Stimulated activated CD4-positive, alpha-beta T cell treated with anti-CD3 and anti-CD28 coated beads, TNF-alpha, amount 100 ng/mL, for 4 hours (primary cell): ENCODE data around the gene MAGI2.
"Not testable (repeated sequence)": the region's sequence is repeated elsewhere in the genome, so short reads cannot be mapped to it uniquely, and the experiment has no call there.

ENCODE experiments used
- DNase-seq, 3 experiments: peaks; one replicate each; pipeline ENCODE4 v3.0.0-alpha.2; 2020; ENCODE audit warnings: low read depth in 3 of 3

MAGI2 gene

GRCh38 chr7:78002021-78002420 lies 1451.4 kb downstream of the MAGI2 start:
- no peak for DNase-seq

GRCh38 chr7:77999168-77999567 lies 1454.3 kb downstream of the MAGI2 start:
- not testable (repeated sequence) for DNase-seq

- DNase-seq = no peak
Observed at GRCh38 chr7:77995717-77996116, 1457.8 kb downstream of the MAGI2 start.

GRCh38 chr7:77993838-77994237 lies 1459.6 kb downstream of the MAGI2 start:
- DNase-seq = no peak

GRCh38 chr7:77991656-77992055 lies 1461.8 kb downstream of the MAGI2 start:
- DNase-seq = no peak

GRCh38 chr7:77989981-77990566 lies 1463.4 kb downstream of the MAGI2 start:
- no peak for DNase-seq

GRCh38 chr7:77985974-77986339 lies 1467.5 kb downstream of the MAGI2 start:
- no peak for DNase-seq

GRCh38 chr7:77985232-77985973 lies 1468.1 kb downstream of the MAGI2 start:
- DNase-seq = no peak

GRCh38 chr7:77983973-77984372 lies 1469.5 kb downstream of the MAGI2 start:
- no peak for DNase-seq

GRCh38 chr7:77982926-77983550 lies 1470.4 kb downstream of the MAGI2 start:
- DNase-seq = no peak

- DNase-seq = no peak
Observed at GRCh38 chr7:77980087-77980713, 1473.3 kb downstream of the MAGI2 start.

GRCh38 chr7:77979219-77979618 lies 1474.2 kb downstream of the MAGI2 start:
- DNase-seq = no peak

GRCh38 chr7:77975672-77976480 lies 1477.6 kb downstream of the MAGI2 start:
- DNase-seq = no peak

- DNase-seq = no peak
Observed at GRCh38 chr7:77971726-77972125, 1481.7 kb downstream of the MAGI2 start.

- DNase-seq = no peak
Observed at GRCh38 chr7:77967429-77967828, 1486.0 kb downstream of the MAGI2 start.
